ENCODE data around the gene AGAP1. TPM values are rescaled to one million over a fixed set of nuclear protein-coding genes. Genes with fewer than 3 reads are reported as not detected.

The AGAP1 gene
- polyA plus RNA-seq, 1 experiment, result 12.4 TPM

- H3K27me3 ChIP-seq (ENCODE audit: control insufficient read depth, insufficient read depth, low read length), result no peaks in the 10 kb centered on the region
- H3K27ac ChIP-seq (ENCODE audit: low read depth, low read length), result no peak overlapping the region
- H3K4me3 ChIP-seq (ENCODE audit: low read depth, low read length), result no peak overlapping the region
- TF ChIP-seq, protein P1, sequence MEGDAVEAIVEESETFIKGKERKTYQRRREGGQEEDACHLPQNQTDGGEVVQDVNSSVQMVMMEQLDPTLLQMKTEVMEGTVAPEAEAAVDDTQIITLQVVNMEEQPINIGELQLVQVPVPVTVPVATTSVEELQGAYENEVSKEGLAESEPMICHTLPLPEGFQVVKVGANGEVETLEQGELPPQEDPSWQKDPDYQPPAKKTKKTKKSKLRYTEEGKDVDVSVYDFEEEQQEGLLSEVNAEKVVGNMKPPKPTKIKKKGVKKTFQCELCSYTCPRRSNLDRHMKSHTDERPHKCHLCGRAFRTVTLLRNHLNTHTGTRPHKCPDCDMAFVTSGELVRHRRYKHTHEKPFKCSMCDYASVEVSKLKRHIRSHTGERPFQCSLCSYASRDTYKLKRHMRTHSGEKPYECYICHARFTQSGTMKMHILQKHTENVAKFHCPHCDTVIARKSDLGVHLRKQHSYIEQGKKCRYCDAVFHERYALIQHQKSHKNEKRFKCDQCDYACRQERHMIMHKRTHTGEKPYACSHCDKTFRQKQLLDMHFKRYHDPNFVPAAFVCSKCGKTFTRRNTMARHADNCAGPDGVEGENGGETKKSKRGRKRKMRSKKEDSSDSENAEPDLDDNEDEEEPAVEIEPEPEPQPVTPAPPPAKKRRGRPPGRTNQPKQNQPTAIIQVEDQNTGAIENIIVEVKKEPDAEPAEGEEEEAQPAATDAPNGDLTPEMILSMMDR (IDR thresholded peaks at IDR 0.05; ENCODE audit: low read depth, low read length), result no peak
- no peaks in the 10 kb centered on the region for H3K9me3 ChIP-seq (ENCODE audit: control insufficient read depth, insufficient read depth, low read length)
- no peak for DNase-seq (ENCODE audit: low read depth, low spot score)
- CTCF ChIA-PET, result no interaction called here
- POLR2A ChIA-PET, result no interaction called here
These were observed 541.1 kb downstream of the AGAP1 start for GRCh38 chr2:236034974-236035373.

- no peak overlapping the region for H3K4me3 ChIP-seq (ENCODE audit: low read depth, low read length)
- TF ChIP-seq, protein P1 (IDR thresholded peaks at IDR 0.05; ENCODE audit: low read depth, low read length), result no peak
- DNase-seq (ENCODE audit: low read depth, low spot score), result no peak
- ChIA-PET CTCF (no interaction called here), POLR2A (no interaction called here)
- H3K27ac ChIP-seq (ENCODE audit: low read depth, low read length), result no peak overlapping the region
- no peaks in the 10 kb centered on the region for H3K27me3 ChIP-seq (ENCODE audit: control insufficient read depth, insufficient read depth, low read length)
- H3K9me3 ChIP-seq (ENCODE audit: control insufficient read depth, insufficient read depth, low read length), result no peaks in the 10 kb centered on the region
These were observed 542.2 kb downstream of the AGAP1 start for GRCh38 chr2:236036045-236036444.

DNA sequence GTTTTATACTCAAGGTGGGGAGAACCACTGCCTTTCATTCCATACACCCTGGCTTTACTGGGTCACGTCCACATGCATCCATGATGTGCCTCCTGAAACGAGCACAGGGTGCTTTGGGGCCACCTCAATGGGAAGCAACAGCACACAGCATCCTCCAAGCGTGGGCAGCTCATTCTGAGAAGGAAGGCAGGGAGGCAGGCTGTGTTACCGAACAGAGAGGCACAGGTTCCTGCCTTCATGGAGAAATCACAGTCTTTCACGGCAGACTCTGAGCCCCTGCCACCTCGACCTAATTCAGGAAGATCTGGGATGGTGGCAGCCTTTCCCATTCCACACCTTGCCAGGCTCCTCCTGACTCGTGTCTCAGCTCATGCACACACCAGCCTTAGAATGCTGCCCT lies 544.3 kb downstream of the AGAP1 start:
- POLR2A ChIA-PET, result no interaction called here

DNA sequence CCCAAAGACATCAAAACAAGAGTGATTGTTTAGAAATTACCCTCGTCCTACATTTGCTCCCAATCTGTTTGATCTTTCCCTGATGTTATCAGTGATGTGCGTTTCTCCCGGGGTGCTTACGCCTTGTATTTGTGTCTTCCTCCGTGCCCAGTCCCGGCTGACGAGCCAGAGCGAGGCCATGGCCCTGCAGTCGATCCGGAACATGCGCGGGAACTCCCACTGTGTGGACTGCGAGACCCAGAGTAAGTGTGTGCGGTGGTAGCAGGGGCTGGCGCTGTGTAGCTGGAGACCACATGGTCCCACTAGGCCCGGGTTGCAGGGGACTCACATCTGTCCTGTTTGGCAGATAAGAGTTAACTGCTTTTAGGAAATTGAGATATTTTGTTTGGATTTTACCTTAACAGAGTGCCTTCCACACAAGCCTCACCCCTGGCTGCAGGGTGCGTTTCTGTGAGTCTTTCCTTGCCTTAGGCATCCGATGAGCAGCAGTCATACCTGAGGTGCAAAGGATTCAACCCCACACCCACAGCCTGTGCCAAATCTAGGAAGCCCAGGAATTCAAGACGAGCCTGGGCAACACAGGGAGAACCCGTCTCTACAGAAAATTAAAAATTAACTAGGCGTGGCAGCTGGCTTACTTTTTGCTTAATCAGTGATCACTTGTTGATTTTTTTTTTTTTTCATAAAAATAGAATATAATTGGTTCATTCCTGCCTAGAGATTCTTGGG lies 546.9 kb downstream of the AGAP1 start:
- ChIA-PET CTCF (no interaction called here), POLR2A (no interaction called here)
- no peak for DNase-seq (ENCODE audit: low read depth, low spot score)
- no peak overlapping the region for H3K4me3 ChIP-seq (ENCODE audit: low read depth, low read length)
- no peaks in the 10 kb centered on the region for H3K27me3 ChIP-seq (ENCODE audit: control insufficient read depth, insufficient read depth, low read length)
- no peaks in the 10 kb centered on the region for H3K9me3 ChIP-seq (ENCODE audit: control insufficient read depth, insufficient read depth, low read length)
- TF ChIP-seq, protein P1 (IDR thresholded peaks at IDR 0.05; ENCODE audit: low read depth, low read length), result no peak
- no peak overlapping the region for H3K27ac ChIP-seq (ENCODE audit: low read depth, low read length)

More for the DNA sequence above, 544.3 kb downstream of the AGAP1 start:
- Histone ChIP-seq H3K9me3 (ENCODE audit: control insufficient read depth, insufficient read depth, low read length) (no peaks in the 10 kb centered on the region), H3K27me3 (ENCODE audit: control insufficient read depth, insufficient read depth, low read length) (no peaks in the 10 kb centered on the region), H3K27ac (ENCODE audit: low read depth, low read length) (no peak overlapping the region), H3K4me3 (ENCODE audit: low read depth, low read length) (no peak overlapping the region)
- CTCF ChIA-PET, result no interaction called here
- DNase-seq (ENCODE audit: low read depth, low spot score), result no peak
- TF ChIP-seq, protein P1 (IDR thresholded peaks at IDR 0.05; ENCODE audit: low read depth, low read length), result no peak

DNA sequence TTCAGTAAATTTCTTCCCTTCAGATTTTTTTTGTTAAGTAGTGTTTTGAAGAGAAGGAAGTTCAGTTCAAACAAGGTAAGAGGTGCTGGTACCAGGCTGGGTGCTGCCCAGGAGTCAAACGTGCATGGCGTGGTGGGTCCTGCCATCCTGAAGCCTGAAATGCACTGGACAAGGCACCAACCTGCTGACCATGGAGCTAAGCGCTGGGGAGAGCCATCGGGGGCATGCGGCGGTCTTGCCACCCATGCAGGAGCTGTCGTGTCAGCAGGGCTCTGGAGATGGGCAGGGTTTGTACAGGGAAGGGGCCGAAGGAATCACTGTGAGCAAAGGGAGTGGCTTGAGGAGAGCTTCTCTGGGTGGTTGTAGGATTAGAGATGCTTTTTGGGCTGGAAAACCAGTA lies 547.8 kb downstream of the AGAP1 start:
- Histone ChIP-seq H3K27me3 (ENCODE audit: control insufficient read depth, insufficient read depth, low read length) (no peaks in the 10 kb centered on the region), H3K27ac (ENCODE audit: low read depth, low read length) (no peak overlapping the region), H3K9me3 (ENCODE audit: control insufficient read depth, insufficient read depth, low read length) (no peaks in the 10 kb centered on the region), H3K4me3 (ENCODE audit: low read depth, low read length) (no peak overlapping the region)
- ChIA-PET POLR2A (no interaction called here), CTCF (no interaction called here)
- TF ChIP-seq, protein P1 (IDR thresholded peaks at IDR 0.05; ENCODE audit: low read depth, low read length), result no peak
- no peak for DNase-seq (ENCODE audit: low read depth, low spot score)

Measured in AG04450 (cell line).